ENCODE data around the gene HIGD1B.

HIGD1B gene

DNA sequence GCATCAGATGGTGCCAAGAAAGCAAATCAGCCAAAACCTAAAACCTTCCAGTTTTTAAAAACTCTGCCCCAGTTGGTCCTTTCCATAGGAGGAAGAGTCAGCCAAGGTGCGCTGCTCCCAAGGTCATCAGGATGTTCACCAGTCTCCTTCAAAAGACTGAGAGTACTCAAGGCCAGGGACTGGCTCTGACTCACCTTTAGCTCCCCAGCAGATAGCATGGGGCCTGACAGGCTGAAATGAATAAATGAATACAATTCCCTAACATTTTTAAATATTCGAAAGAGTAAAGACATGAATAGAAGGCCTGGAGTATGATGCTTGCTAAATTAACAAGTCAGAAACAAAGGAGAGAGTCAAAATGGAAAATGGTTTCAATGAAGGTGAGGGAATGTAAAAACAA is 32.4 kb downstream of the HIGD1B start:
- DNase-seq: no peak

DNA sequence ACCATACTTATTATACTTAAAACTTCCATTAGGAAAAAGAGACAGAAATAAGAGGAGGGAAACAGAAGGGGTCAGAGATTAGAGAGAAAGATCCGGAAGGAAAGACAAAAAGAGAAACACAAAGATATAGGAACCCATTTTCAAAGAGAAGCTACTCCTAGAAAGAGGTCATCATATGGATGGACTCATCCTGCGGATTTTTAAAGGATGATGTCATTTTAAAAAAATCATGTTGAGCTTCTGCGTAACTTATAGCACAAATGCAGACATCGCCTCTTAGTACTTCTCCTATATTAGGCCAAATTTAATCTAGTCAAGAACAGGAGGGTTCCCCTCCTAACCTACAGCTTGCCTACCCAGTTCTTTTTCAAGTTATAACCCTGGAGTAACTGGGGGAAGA is 33.5 kb downstream of the HIGD1B start:
- DNase-seq: no peak

DNA sequence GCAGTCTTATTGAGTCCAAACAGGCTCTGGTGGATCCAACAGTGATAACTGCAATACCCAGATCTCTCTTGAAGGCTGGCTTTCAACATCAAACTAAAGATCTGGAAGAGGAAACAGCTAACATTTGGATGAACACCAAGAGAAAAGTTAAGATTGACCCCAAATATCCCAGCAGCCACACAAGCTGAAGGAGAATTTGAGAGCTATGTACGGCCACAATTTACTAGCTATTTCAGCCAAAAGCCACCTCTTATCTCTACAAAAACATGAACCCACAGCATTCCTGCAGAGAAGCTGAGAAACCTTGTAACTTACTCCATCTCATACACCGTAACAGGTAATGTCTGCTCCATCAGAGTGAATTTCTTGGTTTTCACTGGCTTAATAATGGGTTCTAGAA is 37.3 kb downstream of the HIGD1B start:
- no peak for DNase-seq

DNA sequence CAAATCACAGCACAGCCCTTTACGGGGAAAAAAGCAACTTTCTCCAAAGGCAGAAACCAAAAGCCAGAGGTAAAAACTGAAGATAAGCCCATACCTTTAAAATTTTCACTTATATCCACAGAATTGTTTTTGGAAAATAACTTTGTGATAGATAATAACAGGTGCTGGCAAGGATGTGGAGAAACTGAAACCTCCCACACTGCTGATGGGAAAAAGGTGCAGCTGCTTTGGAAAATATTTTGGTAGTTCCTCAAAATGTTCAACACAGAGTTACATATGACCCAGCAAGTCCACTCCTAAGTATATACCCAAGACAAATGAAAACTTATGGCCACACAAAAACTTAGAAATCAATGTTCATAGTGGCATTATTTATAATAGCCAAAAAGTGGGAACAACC is 39.3 kb downstream of the HIGD1B start:
- DNase-seq: no peak

DNA sequence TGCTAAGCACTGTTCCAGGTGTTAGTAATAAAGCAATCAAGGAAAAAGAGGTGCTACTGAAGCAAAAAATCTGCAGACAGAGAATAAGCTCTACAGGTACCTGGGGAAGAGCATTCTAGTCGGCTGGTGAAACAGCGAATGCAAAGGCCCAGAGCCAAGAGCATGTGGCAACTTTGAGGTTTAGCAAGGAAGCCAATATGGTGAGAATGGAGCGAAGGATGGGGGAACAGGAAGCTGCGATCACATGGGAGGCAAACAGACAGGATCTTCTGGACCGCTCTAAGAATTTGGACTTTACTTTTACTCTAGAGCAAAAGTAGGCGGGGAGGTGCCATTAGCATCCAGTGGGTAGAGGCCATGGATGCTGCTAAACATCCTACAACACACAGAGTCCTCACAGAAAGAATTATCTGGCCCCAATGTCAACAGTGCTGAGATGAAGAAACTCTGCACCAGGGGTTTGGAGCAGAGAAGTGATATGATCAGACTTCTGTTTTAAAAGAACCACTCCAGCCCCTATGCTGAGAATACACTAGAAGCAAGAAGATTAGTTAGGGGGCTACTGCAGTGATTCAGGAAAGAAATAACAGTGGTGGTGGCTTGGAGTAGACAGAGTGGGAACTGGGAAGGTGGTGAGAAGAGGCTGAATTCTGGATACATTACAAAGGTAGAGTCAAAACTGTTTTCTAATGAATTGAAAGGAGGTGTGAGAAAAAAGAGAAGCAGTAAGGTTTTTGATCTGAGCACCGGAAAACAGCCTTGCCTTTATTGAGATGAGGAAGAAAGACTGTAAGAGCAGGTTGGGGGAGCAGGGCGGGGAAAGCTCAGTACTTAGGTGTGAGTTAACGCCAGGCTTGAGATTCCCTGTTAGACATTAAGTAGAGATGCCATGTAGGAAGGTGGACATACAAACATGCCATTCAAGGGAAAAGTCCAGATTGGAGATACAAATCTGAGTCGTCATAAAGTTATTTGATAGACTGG is 40.6 kb downstream of the HIGD1B start:
- no peak for DNase-seq

DNA sequence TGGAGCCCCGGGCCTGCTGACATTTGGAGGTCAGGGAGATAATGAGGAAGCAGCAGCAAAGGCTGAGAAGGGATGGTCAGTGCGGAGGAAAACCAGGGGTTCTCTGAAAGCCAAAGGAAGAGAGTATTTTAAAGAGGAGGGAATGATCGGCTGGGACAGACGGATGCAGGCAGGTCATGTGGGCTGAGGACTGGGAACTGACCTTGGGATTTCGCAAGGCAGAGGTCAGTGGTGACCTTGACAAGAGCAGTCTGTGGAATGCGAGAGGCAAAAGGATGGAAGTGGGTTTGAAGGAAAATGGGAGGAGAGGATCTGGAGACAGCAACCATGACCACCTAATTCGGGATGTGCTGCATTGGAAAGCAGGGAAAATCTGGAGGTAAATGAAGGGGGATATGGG is 41.3 kb downstream of the HIGD1B start:
- DNase-seq: no peak

DNA sequence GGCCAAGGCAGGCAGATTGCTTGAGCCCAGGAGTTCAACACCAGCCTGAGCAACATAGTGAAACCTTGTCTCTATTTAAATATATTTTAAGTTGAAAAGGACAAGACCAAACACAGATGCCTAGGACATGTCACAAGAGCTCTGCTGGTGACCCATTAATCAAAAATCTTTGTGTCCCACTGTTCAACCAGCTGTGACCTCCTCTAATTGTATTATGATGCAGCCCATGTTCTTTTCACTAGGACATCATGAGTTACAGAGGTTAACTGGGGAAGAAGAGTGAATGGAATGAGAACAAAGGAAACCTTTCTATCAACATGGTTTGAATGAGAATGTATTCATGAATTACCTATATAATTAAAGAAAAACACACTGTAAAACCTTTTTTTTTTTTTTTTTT is 44.6 kb downstream of the HIGD1B start:
- DNase-seq: no peak

DNA sequence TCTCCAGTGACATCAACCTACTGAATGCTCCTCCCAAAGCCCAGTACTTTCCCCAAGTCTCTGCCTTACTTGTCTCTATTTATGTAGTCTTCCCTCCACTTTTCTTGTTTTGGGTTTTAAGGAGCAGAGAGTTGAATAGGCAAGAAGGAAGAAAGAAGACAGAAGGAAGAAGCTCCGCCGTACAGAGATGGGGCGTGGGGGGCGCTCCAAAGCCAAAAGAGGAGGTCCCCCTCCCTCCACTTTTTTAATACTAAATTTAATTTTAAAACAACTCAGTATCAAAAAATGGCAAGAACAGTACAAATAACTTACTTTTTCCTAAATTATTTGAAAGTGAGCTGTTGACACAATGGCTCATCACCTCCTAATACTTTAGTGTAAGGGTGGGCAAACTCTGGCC is 47.0 kb downstream of the HIGD1B start:
- DNase-seq: no peak

DNA sequence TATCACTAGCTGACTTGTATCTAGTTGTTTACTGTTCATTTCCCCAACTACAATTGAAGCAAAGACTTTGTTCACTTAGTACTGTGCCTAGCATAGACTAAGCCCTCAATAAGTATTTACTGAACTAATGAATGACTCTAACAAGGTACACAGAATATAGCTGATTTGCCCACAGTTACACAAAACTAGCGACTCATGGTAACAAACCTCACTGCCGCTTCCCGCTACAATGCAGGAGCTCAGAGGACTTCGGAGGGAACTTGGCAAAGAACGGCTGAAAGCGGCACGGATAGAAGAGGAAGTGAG is 51.0 kb downstream of the HIGD1B start:
- peak; percentile 74 for DNase-seq

DNA sequence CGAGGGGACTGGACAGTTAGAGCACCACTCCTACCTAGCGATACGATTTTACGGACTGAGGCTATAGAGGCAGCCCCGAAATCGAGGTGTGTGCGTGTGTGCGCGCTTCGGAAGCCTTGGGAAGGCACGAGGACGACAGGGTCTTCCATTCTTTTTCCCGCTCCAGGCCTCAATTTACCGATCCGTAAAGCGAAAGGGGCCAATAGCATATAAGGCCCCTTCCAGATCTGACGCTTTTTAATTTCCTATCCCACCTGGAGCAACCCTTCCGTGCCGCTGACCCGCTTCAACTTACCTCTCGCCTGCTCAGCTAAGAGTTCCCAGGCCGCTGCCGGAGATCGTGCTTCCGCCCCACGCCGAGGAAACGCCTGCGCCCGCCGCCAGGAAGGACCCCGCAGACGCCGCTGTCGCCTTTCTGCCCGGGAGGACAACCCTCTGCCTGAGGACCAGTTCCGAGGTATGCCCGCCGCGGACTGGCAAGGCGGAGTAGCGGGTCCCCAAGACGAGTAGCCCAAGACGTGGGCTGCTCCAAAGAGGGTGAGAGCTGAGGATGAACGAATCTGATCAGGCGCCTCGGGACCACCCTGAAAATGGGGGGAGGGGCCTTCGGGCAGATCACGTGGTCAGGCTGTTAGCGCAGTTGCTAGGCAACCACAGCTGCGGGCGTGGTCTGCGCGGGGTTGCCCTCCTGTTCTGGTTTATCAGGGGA is 51.5 kb downstream of the HIGD1B start, which contains the start of gene EFTUD2:
EFTUD2 (minus strand) TSS at position 372 of the 709 bp plus-strand sequence. CDS start 4,924 bp downstream, outside the sequence.
- DNase-seq: peak; percentile 93

All from RPMI8226 (cell line).